ENCODE measurements around the gene STXBP2.

The STXBP2 gene

DNA sequence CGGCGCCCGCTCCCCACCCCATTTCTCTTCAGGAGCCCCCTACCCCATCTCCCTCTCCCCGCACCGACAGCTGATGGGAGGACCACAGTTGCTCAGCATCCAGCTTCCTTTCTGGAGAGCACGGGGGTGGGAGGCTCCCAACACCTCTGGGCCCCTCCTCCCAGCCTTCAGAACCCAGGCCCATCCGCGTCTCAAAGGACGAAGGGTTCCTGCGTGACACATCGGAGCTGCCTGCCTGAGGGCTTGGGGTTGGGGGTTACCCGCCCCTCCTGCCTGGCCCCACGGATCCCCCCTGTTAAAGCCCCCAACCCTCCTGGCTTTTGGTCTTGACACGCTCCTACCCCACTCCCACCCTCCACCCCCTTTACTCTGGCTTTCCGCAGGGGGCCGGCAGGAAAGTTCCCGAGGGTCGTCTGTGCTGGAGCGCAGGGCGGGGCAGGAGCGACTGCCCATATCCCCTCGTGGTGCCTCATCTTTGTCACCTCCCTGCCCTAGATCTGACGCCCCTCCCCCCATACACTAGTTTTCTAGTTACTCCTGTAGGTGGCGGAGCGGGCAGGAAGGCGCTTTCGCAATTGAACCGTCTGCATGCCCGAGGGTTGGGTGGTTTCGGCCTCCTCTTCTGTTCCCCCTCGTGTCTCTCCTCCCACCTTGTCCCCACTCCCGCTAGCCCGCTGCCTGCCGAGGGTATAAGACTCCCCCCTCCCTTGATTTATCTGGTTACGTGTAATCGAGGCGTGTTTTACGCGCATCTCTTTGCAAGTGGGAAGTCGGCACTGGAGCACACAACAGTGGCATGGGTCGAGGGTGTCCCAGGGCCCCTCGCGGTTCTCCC is 44.6 kb downstream of the STXBP2 start:
- DNase-seq (ENCODE audit: low read depth), result peak; percentile 79
- H3K4me3 ChIP-seq (ENCODE audit: low read depth, low read length), result peak overlapping the region; percentile 95
- TF ChIP-seq, protein P1, sequence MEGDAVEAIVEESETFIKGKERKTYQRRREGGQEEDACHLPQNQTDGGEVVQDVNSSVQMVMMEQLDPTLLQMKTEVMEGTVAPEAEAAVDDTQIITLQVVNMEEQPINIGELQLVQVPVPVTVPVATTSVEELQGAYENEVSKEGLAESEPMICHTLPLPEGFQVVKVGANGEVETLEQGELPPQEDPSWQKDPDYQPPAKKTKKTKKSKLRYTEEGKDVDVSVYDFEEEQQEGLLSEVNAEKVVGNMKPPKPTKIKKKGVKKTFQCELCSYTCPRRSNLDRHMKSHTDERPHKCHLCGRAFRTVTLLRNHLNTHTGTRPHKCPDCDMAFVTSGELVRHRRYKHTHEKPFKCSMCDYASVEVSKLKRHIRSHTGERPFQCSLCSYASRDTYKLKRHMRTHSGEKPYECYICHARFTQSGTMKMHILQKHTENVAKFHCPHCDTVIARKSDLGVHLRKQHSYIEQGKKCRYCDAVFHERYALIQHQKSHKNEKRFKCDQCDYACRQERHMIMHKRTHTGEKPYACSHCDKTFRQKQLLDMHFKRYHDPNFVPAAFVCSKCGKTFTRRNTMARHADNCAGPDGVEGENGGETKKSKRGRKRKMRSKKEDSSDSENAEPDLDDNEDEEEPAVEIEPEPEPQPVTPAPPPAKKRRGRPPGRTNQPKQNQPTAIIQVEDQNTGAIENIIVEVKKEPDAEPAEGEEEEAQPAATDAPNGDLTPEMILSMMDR (conservative IDR thresholded peaks at IDR 0.05; ENCODE audit: low read depth, low read length), result peak; percentile 78

DNA sequence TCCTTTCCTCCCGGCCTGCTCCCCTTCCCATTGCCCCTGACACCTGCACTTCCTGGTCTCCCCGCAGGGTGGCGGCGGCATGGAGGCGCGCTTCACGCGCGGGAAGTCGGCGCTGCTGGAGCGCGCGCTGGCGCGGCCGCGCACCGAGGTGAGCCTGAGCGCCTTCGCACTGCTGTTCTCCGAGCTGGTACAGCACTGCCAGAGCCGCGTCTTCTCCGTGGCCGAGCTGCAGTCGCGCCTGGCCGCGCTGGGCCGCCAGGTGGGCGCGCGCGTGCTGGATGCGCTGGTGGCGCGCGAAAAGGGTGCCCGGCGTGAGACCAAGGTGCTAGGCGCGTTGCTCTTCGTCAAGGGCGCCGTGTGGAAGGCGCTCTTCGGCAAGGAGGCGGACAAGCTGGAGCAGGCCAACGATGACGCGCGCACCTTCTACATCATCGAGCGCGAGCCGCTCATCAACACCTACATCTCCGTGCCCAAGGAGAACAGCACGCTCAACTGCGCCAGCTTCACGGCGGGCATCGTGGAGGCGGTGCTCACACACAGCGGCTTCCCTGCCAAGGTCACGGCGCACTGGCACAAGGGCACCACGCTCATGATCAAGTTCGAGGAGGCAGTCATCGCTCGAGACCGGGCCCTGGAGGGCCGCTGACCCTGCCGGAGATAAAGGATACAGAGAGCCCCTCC is 45.4 kb downstream of the STXBP2 start:
- TF ChIP-seq, protein P1 (conservative IDR thresholded peaks at IDR 0.05; ENCODE audit: low read depth, low read length), result no peak
- DNase-seq (ENCODE audit: low read depth), result no peak
- peak overlapping the region; percentile 95 for H3K4me3 ChIP-seq (ENCODE audit: low read depth, low read length)

DNA sequence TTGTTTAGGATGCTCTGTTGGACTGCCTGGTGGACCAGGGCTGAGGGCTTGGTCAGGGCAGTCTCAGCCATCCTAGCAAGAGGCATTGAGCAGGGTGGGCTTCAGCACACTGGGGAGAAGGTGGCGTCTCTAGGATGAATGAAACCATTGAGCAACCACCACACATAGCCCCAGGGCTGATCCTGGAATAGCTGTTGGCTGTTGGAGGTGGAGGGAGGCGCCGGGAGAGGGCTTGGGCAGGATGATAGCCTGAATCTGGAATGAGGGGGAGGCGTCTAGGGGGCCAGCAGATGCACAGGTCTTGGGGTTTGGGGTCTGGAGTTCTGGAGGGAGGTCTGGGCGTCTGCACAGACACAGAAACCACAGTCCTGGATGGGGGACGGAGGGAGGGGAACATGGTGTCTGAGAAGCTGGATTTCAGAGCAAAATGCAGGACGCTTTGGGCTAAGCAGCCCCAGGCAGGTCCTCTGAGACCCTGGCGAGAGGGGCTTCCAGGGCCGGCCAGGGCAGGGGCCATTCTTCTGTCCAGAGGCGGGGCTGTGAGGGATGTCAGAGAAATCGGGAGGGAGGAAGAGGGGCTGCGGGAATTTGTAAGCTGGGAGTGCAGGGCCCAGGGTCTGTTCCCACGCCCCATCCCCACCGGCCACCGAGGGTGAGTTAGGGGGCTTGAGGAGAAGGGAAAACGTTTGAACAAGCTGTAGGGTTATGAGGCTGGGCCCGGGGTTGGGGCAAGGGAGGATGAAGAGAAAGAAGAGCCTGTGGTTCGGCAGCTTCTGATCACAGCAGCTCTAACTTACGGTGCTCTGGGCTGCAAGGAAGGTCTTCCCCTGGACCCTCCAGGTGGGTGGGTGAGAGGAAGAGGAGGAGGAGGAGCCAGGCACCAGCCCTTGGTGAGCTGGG is 48.9 kb downstream of the STXBP2 start:
- TF ChIP-seq, protein P1 (conservative IDR thresholded peaks at IDR 0.05; ENCODE audit: low read depth, low read length), result no peak
- no peak overlapping the region for H3K4me3 ChIP-seq (ENCODE audit: low read depth, low read length)

DNA sequence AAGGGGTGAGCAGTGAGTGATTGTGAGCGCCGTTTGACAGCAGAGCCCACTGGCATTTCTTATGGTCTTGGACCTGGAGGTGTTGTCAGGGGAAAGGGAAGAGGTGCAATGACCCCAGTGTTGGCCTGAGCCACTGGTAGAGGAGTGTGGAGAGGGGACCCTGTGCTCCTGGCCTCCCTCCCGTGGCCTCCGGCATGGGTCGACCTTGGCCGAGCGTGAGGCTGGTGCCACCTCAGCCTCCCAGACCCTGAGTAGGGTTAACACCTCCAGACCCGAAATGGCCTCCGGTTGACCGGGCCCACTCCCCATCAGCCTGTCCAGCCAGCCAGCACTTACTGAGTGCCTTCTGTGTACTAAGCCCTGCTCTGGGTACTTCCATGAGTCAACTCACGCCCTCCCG is 50.3 kb downstream of the STXBP2 start:
- TF ChIP-seq, protein P1 (conservative IDR thresholded peaks at IDR 0.05; ENCODE audit: low read depth, low read length), result no peak
- DNase-seq (ENCODE audit: low read depth), result no peak
- no peak overlapping the region for H3K4me3 ChIP-seq (ENCODE audit: low read depth, low read length)

More for the DNA sequence above, 48.9 kb downstream of the STXBP2 start:
- no peak for DNase-seq (ENCODE audit: low read depth)

DNA sequence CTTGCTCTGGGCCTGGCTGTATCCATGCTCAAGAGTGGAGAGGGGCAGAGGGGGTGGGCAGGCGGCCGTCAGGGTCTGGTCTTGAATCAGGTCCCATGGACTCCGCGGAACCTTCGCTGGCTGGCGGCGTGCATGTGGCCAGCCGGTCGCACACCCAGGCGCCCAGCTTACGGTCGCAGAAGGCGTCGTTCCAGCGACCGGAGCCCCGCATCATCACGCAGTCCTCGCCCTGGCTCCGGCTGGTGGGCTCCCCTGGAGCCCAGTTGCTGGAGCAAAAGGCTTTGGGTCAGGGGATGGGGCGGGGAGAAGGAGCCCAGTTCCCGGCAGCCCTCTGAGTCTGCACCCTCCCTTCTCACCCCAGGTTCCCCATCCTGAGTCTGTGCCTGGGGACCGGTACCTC is 52.3 kb downstream of the STXBP2 start:
- no peak for DNase-seq (ENCODE audit: low read depth)
- TF ChIP-seq, protein P1 (conservative IDR thresholded peaks at IDR 0.05; ENCODE audit: low read depth, low read length), result no peak
- H3K4me3 ChIP-seq (ENCODE audit: low read depth, low read length), result no peak overlapping the region

DNA sequence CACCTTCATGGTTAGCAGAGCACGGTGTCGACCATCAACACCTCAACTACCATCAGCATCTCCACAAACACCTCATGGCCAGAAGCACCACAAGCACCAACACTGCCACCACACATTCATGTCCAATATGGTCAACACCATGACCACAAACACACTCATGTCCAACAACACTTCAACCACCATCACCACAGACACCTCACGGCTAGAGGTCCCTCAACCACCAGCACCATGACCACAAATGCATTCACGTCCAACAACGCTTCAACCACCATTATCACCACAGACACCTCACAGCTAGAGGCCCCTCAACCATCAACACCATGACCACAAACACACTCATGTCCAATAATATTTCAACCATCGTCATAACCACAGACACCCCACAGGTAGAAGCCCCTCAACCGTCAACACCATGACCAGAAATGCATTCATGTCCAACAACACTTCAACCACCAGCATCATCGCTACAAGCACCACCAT is 53.9 kb downstream of the STXBP2 start:
- TF ChIP-seq, protein P1 (conservative IDR thresholded peaks at IDR 0.05; ENCODE audit: low read depth, low read length), result no peak
- H3K4me3 ChIP-seq (ENCODE audit: low read depth, low read length), result no peak overlapping the region
- DNase-seq (ENCODE audit: low read depth), result no peak

Data from choroid plexus epithelial cell (primary cell).